Gastroesophageal sphincter (tissue), 3 donors: Measurements from ENCODE around the gene DIPK1A.

Source experiments
- CTCF ChIP-seq, 4 experiments: fragments of 200-600 bp in 2 of 4; fragments of 450-650 bp in 2 of 4; sonication (generic) in 1 of 4; IDR thresholded peaks; one replicate each; pipeline ENCODE4 v1.5.1; 2017 to 2019; ENCODE audit warnings: antibody characterized with exemption in 4 of 4, mild to moderate bottlenecking in 2 of 4, moderate library complexity in 2 of 4
- POLR2AphosphoS5 ChIP-seq: sonication (generic); formaldehyde crosslinking; IDR thresholded peaks from one replicate; pipeline ENCODE4 v1.6.1; 2017; ENCODE audit warnings: antibody characterized with exemption

- TF ChIP-seq CTCF (IDR thresholded peaks at IDR 0.05) (no peak), POLR2AphosphoS5 (no peak)
Measured at GRCh38 chr1:92820551-92820950, 140.7 kb downstream of the DIPK1A start.
